PC-9 (cell line): ENCODE results near the gene RASSF9. TPM values are rescaled to one million over a fixed set of nuclear protein-coding genes. Genes with fewer than 3 reads are reported as not detected.

Experiments used
- BruUV-seq: library from RNA; stranded (reverse); fragments of 400-500 nt; replicated peaks from 2 replicates; lab custom pipeline; 2021; lab: Mats Ljungman, UMichigan
- CTCF ChIA-PET: fragments of 300-600 bp; sonication (Branson Sonifier 250); formaldehyde crosslinking; loops from one replicate; lab custom pipeline; 2022; ENCODE audit warnings: antibody characterized with exemption; lab: Charles Lee
- POLR2A ChIA-PET: fragments of 300-600 bp; sonication (Branson Sonifier 250); formaldehyde crosslinking; loops from one replicate; lab custom pipeline; 2022; ENCODE audit warnings: antibody characterized with exemption; ENCODE audit not compliant: unreplicated experiment; lab: Charles Lee
- DNase-seq, 2 experiments: peaks; one replicate each; pipeline versions ENCODE4 v3.0.0 to v3.0.0-alpha.2; 2015 to 2022; ENCODE audit warnings: mixed read lengths in 1 of 2
- H2AFZ ChIP-seq: fragments of 200-600 bp; sonication (generic); 2 replicates; pipeline ENCODE4 v1.8.1; 2017; ENCODE audit warnings: antibody characterized with exemption
- H3F3A ChIP-seq: fragments of 200-600 bp; sonication (generic); 2 replicates; pipeline ENCODE4 v1.8.1; 2017; ENCODE audit warnings: antibody characterized with exemption, mild to moderate bottlenecking, low read depth; ENCODE audit not compliant: insufficient read depth
- H3K27ac ChIP-seq: fragments of 200-600 bp; sonication (generic); 2 replicates; pipeline ENCODE4 v1.6.1; 2016; ENCODE audit warnings: mixed run types
- H3K27me3 ChIP-seq: fragments of 200-600 bp; sonication (generic); 2 replicates; pipeline ENCODE4 v1.6.1; 2016; ENCODE audit warnings: low read depth, mixed run types; ENCODE audit not compliant: insufficient read depth
- H3K36me3 ChIP-seq: fragments of 200-600 bp; sonication (generic); 2 replicates; pipeline ENCODE4 v1.6.1; 2016; ENCODE audit warnings: low read depth, mixed run types
- H3K4me1 ChIP-seq: fragments of 200-600 bp; sonication (generic); replicated peaks from 2 replicates; pipeline ENCODE4 v1.6.1; 2016; ENCODE audit warnings: mixed run types; ENCODE audit not compliant: insufficient read depth
- H3K4me2 ChIP-seq: fragments of 200-600 bp; sonication (generic); 2 replicates; pipeline ENCODE4 v1.6.1; 2017; ENCODE audit warnings: mixed run types
- H3K4me3 ChIP-seq: fragments of 200-600 bp; sonication (generic); 2 replicates; pipeline ENCODE4 v1.6.1; 2016; ENCODE audit warnings: mixed run types
- H3K79me2 ChIP-seq: fragments of 200-600 bp; sonication (generic); 2 replicates; pipeline ENCODE4 v1.6.1; 2017; ENCODE audit warnings: low read depth, mixed run types
- H3K9me2 ChIP-seq: fragments of 200-600 bp; sonication (generic); 2 replicates; pipeline ENCODE4 v1.8.1; 2017; ENCODE audit warnings: mild to moderate bottlenecking; ENCODE audit not compliant: insufficient read depth
- H3K9me3 ChIP-seq: fragments of 200-600 bp; sonication (generic); 2 replicates; pipeline ENCODE4 v1.8.1; 2016; ENCODE audit warnings: low read depth; ENCODE audit not compliant: insufficient read depth
- H4K20me1 ChIP-seq: fragments of 200-600 bp; sonication (generic); 2 replicates; pipeline ENCODE4 v1.8.1; 2017; ENCODE audit not compliant: insufficient read depth
- EZH2 ChIP-seq: fragments of 200-600 bp; sonication (generic); IDR thresholded peaks from 2 replicates; pipeline ENCODE4 v1.8.0; 2017; ENCODE audit warnings: antibody characterized with exemption, low read depth
- intact Hi-C: fragments of 100-400 bp; cut with micrococcal nuclease; formaldehyde crosslinking; loops from one replicate; pipeline ENCODE4 v1.10.0; 2022; ENCODE audit not compliant: unreplicated experiment
- total RNA-seq: library from RNA; stranded (reverse); gene quantifications from 2 replicates; pipeline ENCODE4 v1.2.3, GENCODE V29; 2021
- TF ChIP-seq, protein P1 (sequence below): fragments of 200-600 bp; sonication (generic); conservative IDR thresholded peaks from 2 replicates; pipeline ENCODE4 v1.6.1; 2017; ENCODE audit warnings: mixed run types, antibody characterized with exemption, mild to moderate bottlenecking, moderate library complexity

Gene RASSF9
- total RNA-seq, 1 experiment from 2014 or later, result 0.46 TPM

DNA sequence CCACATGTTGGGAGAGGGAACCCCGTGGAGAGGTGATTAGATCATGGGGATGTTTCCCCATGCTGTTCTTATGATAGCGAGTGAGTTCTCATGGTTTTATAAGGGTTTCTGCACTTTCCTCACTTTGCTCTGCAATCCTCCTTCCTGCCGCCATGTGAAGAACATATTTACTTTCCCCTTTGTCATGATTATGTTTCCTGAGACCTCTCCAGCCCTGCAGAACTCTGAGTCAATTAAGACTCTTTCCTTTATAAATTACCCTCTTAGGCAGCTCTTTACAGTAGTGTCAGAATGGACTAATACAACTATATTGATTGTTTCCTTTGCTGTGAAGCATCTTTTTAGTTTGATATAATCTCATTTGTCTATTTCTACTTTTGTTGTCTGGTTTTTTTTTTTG is 13.1 kb upstream of the RASSF9 start:
- BruUV-seq, result no TSS peak
- H2AFZ ChIP-seq, result no peak overlapping the region
- CTCF ChIA-PET, result no interaction called here
- no peak overlapping the region for H3K4me2 ChIP-seq
- H3K4me3 ChIP-seq, result no peak overlapping the region
- no peaks in the 10 kb centered on the region for H3K4me1 ChIP-seq
- no peaks in the 10 kb centered on the region for H3K36me3 ChIP-seq
- no peaks in the 10 kb centered on the region for H3F3A ChIP-seq
- H3K27ac ChIP-seq, result no peak overlapping the region
- no peak for TF ChIP-seq EZH2
- TF ChIP-seq, protein P1, sequence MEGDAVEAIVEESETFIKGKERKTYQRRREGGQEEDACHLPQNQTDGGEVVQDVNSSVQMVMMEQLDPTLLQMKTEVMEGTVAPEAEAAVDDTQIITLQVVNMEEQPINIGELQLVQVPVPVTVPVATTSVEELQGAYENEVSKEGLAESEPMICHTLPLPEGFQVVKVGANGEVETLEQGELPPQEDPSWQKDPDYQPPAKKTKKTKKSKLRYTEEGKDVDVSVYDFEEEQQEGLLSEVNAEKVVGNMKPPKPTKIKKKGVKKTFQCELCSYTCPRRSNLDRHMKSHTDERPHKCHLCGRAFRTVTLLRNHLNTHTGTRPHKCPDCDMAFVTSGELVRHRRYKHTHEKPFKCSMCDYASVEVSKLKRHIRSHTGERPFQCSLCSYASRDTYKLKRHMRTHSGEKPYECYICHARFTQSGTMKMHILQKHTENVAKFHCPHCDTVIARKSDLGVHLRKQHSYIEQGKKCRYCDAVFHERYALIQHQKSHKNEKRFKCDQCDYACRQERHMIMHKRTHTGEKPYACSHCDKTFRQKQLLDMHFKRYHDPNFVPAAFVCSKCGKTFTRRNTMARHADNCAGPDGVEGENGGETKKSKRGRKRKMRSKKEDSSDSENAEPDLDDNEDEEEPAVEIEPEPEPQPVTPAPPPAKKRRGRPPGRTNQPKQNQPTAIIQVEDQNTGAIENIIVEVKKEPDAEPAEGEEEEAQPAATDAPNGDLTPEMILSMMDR, result no peak
- H3K79me2 ChIP-seq, result no peaks in the 10 kb centered on the region
- POLR2A ChIA-PET, result no interaction called here
- H3K27me3 ChIP-seq, result 0 out of 2 replicates have a peak, but pooled peaks cover 4% of the 10 kb centered on the region
- intact Hi-C loops, result no loop called here
- H4K20me1 ChIP-seq, result no peaks in the 10 kb centered on the region
- no peaks in the 10 kb centered on the region for H3K9me3 ChIP-seq
- no peaks in the 10 kb centered on the region for H3K9me2 ChIP-seq
- DNase-seq, result no peak

GRCh38 chr12:85843606-85844310 is 7.5 kb upstream of the RASSF9 start:
- 0 out of 2 replicates have a peak, but pooled peaks cover 4% of the 10 kb centered on the region for H3K27me3 ChIP-seq
- H3K79me2 ChIP-seq, result no peaks in the 10 kb centered on the region
- no TSS peak for BruUV-seq
- no peak overlapping the region for H3K4me2 ChIP-seq
- ChIA-PET POLR2A (no interaction called here), CTCF (no interaction called here)
- no peak overlapping the region for H3K27ac ChIP-seq
- H3K9me2 ChIP-seq, result no peaks in the 10 kb centered on the region
- H3F3A ChIP-seq, result no peaks in the 10 kb centered on the region
- H3K4me1 ChIP-seq, result no peaks in the 10 kb centered on the region
- DNase-seq, result no peak
- no peaks in the 10 kb centered on the region for H4K20me1 ChIP-seq
- no peak overlapping the region for H2AFZ ChIP-seq
- TF ChIP-seq, protein P1, result no peak
- no peak for TF ChIP-seq EZH2
- no peaks in the 10 kb centered on the region for H3K9me3 ChIP-seq
- intact Hi-C loops, result no loop called here
- H3K36me3 ChIP-seq, result no peaks in the 10 kb centered on the region
- no peak overlapping the region for H3K4me3 ChIP-seq

- no peaks in the 10 kb centered on the region for H3K27me3 ChIP-seq
- H4K20me1 ChIP-seq, result no peaks in the 10 kb centered on the region
- intact Hi-C loops, result no loop called here
- TF ChIP-seq EZH2, result no peak
- TF ChIP-seq, protein P1, result no peak
- H3K79me2 ChIP-seq, result no peaks in the 10 kb centered on the region
- CTCF ChIA-PET, result interaction anchor here (0.6 kb wide), 1 partner anchor 368 kb away, joined by 3 read pairs; no protein-coding TSS in a partner anchor
- DNase-seq, result no peak
- no peaks in the 10 kb centered on the region for H3K4me1 ChIP-seq
- BruUV-seq, result no TSS peak
- no peak overlapping the region for H3K27ac ChIP-seq
- no peak overlapping the region for H3K4me3 ChIP-seq
- no peaks in the 10 kb centered on the region for H3K9me2 ChIP-seq
- peak overlapping the region; percentile 13; the same call in 1 of the 2 replicates for H3K4me2 ChIP-seq
- H3K36me3 ChIP-seq, result no peaks in the 10 kb centered on the region
- H2AFZ ChIP-seq, result peak overlapping the region; percentile 63; the same call in 1 of the 2 replicates
- H3K9me3 ChIP-seq, result no peaks in the 10 kb centered on the region
- POLR2A ChIA-PET, result interaction anchor here (0.6 to 0.7 kb wide), 4 partner anchors 31 to 265 kb away, joined by 3 to 11 read pairs (median 6); no protein-coding TSS in a partner anchor
- H3F3A ChIP-seq, result no peaks in the 10 kb centered on the region
Observed at GRCh38 chr12:85835426-85836196, 598 bp downstream of the RASSF9 start.
